Panc1 (cell line): ENCODE results near the gene GNAT3. TPM values are rescaled to one million over a fixed set of nuclear protein-coding genes. Genes with fewer than 3 reads are reported as not detected.

ENCODE experiments used
- ATAC-seq: fragments of 200-7000 bp; cut with Tn5 transposase; 2 replicates; pipeline ENCODE4 v1.9.1; 2020; ENCODE audit warnings: mild to moderate bottlenecking, moderate library complexity
- BruUV-seq: library from RNA; stranded (reverse); fragments of 400-500 nt; replicated peaks from 2 replicates; lab custom pipeline; 2021; lab: Mats Ljungman, UMichigan
- CTCF ChIA-PET: fragments of 300-600 bp; sonication (Branson Sonifier 250); formaldehyde crosslinking; loops from one replicate; lab custom pipeline; 2022; ENCODE audit warnings: antibody characterized with exemption; lab: Charles Lee
- POLR2A ChIA-PET: fragments of 300-600 bp; sonication (Branson Sonifier 250); formaldehyde crosslinking; loops from one replicate; lab custom pipeline; 2022; ENCODE audit warnings: antibody characterized with exemption; lab: Charles Lee
- DNase-seq: peaks from one replicate; pipeline ENCODE4 v3.0.0-alpha.2; 2010; ENCODE audit warnings: low read depth, low spot score
- H3K27ac ChIP-seq: 2 replicates; pipeline ENCODE4 v1.5.1; 2011; ENCODE audit warnings: mild to moderate bottlenecking, low read length, inconsistent platforms
- H3K27me3 ChIP-seq: fragments of 200-500 bp; sonication (Bioruptor generic); 2 replicates; pipeline ENCODE4 v1.6.0; 2014; ENCODE audit warnings: low read length, inconsistent platforms; ENCODE audit not compliant: control insufficient read depth, insufficient read depth
- H3K36me3 ChIP-seq: fragments of 200-500 bp; sonication (Bioruptor generic); 2 replicates; pipeline ENCODE4 v1.5.1; 2014; ENCODE audit warnings: inconsistent platforms, mild to moderate bottlenecking, low read length, moderate library complexity; ENCODE audit not compliant: control insufficient read depth, insufficient read depth
- H3K4me1 ChIP-seq: 2 replicates; pipeline ENCODE4 v1.5.1; 2011; ENCODE audit warnings: inconsistent platforms, mild to moderate bottlenecking, low read length, moderate library complexity; ENCODE audit not compliant: control insufficient read depth, insufficient read depth
- H3K4me3 ChIP-seq, 2 experiments: 2 replicates each; pipeline ENCODE4 v1.5.1; 2011 to 2012; ENCODE audit warnings: low read depth in 2 of 2, low read length in 2 of 2, mild to moderate bottlenecking in 2 of 2, inconsistent platforms in 1 of 2, moderate library complexity in 1 of 2
- H3K9me3 ChIP-seq: fragments of 200-500 bp; sonication (Bioruptor generic); 2 replicates; pipeline ENCODE4 v1.5.1; 2014; ENCODE audit warnings: low read depth, mild to moderate bottlenecking, inconsistent platforms, low read length, moderate library complexity; ENCODE audit not compliant: control insufficient read depth, insufficient read depth
- CTCF ChIP-seq: fragments of 450-650 bp; IDR thresholded peaks from 2 replicates; pipeline ENCODE4 v1.5.1; 2017; ENCODE audit warnings: mild to moderate bottlenecking
- POLR2AphosphoS5 ChIP-seq: IDR thresholded peaks from 2 replicates; pipeline ENCODE4 v1.6.1; 2012; ENCODE audit warnings: mild to moderate bottlenecking, low read depth, low read length, moderate library complexity
- REST ChIP-seq, 2 experiments: IDR thresholded peaks; 2 replicates each; pipeline ENCODE4 v1.6.1; 2011 to 2012; ENCODE audit warnings: low read depth in 2 of 2, control low read depth in 1 of 2, low read length in 1 of 2, mild to moderate bottlenecking in 1 of 2, moderate library complexity in 1 of 2; ENCODE audit not compliant: insufficient read depth in 1 of 2
- SIN3A ChIP-seq: IDR thresholded peaks from 2 replicates; pipeline ENCODE4 v1.6.1; 2012; ENCODE audit warnings: low read depth, mild to moderate bottlenecking, low read length, moderate library complexity, borderline replicate concordance; ENCODE audit not compliant: insufficient read depth
- TCF7L2 ChIP-seq: IDR thresholded peaks from 2 replicates; pipeline ENCODE4 v1.6.1; 2011; ENCODE audit warnings: mild to moderate bottlenecking, low read depth, low read length, inconsistent platforms
- in situ Hi-C: cut with HindIII; loops from 2 replicates; pipeline ENCODE4 v1.10.0; 2016; ENCODE audit warnings: low sequenced_read_pairs, low pct_unique_long_range_greater_than_20kb
- intact Hi-C: fragments of 100-400 bp; cut with micrococcal nuclease; formaldehyde crosslinking; loops from one replicate; pipeline ENCODE4 v1.10.0; 2022; ENCODE audit not compliant: unreplicated experiment
- total RNA-seq: library from RNA; stranded (reverse); gene quantifications from one replicate; pipeline ENCODE4 v1.2.1, GENCODE V29; 2021; ENCODE audit not compliant: unreplicated experiment

The GNAT3 gene
- total RNA-seq, 1 experiment from 2014 or later, result not detected

- Histone ChIP-seq H3K36me3 (no peaks in the 10 kb centered on the region), H3K4me1 (peaks cover 11% of the 10 kb centered on the region), H3K4me3 (no peak overlapping the region), H3K27me3 (no peaks in the 10 kb centered on the region), H3K27ac (no peak overlapping the region), H3K9me3 (no peaks in the 10 kb centered on the region)
- ChIA-PET CTCF (no interaction called here), POLR2A (no interaction called here)
- no peak for TF ChIP-seq TCF7L2
- no peak for TF ChIP-seq SIN3A
- no peak for TF ChIP-seq POLR2AphosphoS5
- no peak for TF ChIP-seq REST (IDR thresholded peaks at IDR 0.05; ENCODE audit: insufficient read depth in 1 of 2, low read depth in 2 of 2, low read length in 1 of 2)
- no peak for TF ChIP-seq CTCF
- in situ Hi-C loops (no loop called here), intact Hi-C loops (no loop called here)
- BruUV-seq, result no TSS peak
- no peak for ATAC-seq
- DNase-seq, result no peak
Observed at GRCh38 chr7:80510021-80510420, 1.8 kb downstream of the GNAT3 start.

- Histone ChIP-seq H3K4me1 (peaks cover 11% of the 10 kb centered on the region), H3K9me3 (no peaks in the 10 kb centered on the region), H3K27ac (no peak overlapping the region), H3K36me3 (no peaks in the 10 kb centered on the region), H3K4me3 (no peak overlapping the region), H3K27me3 (no peaks in the 10 kb centered on the region)
- no peak for TF ChIP-seq CTCF
- no peak for TF ChIP-seq SIN3A
- TF ChIP-seq POLR2AphosphoS5, result no peak
- TF ChIP-seq REST (IDR thresholded peaks at IDR 0.05; ENCODE audit: insufficient read depth in 1 of 2, low read depth in 2 of 2, low read length in 1 of 2), result no peak
- no peak for TF ChIP-seq TCF7L2
- no TSS peak for BruUV-seq
- POLR2A ChIA-PET, result interaction anchor here (0.6 kb wide), 1 partner anchor 143 kb away, joined by 5 read pairs; no protein-coding TSS in a partner anchor
- ATAC-seq (no peak), DNase-seq (no peak)
- CTCF ChIA-PET, result no interaction called here
- intact Hi-C loops, result no loop called here
- in situ Hi-C loops, result no loop called here
Observed at GRCh38 chr7:80508440-80508839, 3.4 kb downstream of the GNAT3 start.
